IMR-90 (cell line): Measurements from ENCODE around the gene CDR2. TPM values are rescaled to one million over a fixed set of nuclear protein-coding genes. Genes with fewer than 3 reads are reported as not detected.

Experiments
- ATAC-seq: fragments of 200-7000 bp; cut with Tn5 transposase; 2 replicates; pipeline ENCODE4 v1.9.1; 2020; ENCODE audit warnings: low read depth, mild to moderate bottlenecking, moderate library complexity
- BruUV-seq: library from RNA; stranded (reverse); fragments of 400-500 nt; replicated peaks from 2 replicates; lab custom pipeline; 2021; lab: Mats Ljungman, UMichigan
- CTCF ChIA-PET: fragments of 300-600 bp; formaldehyde crosslinking; extraction: SDS; loops from one replicate; lab custom pipeline; 2021; ENCODE audit warnings: antibody characterized with exemption; lab: Yijun Ruan, JAX
- POLR2A ChIA-PET: fragments of 300-600 bp; sonication (Branson Sonifier 250); formaldehyde crosslinking; loops from one replicate; lab custom pipeline; 2022; ENCODE audit warnings: antibody characterized with exemption; ENCODE audit not compliant: unreplicated experiment; lab: Charles Lee
- DNase-seq: peaks from one replicate; pipeline ENCODE4 v3.0.0; 2013
- H2AFZ ChIP-seq: replicated peaks from 2 replicates; pipeline ENCODE3; 2013; ENCODE audit warnings: low read length, mild to moderate bottlenecking; ENCODE audit not compliant: poor library complexity
- H2AK5ac ChIP-seq: 2 replicates; pipeline ENCODE4 v1.6.1; 2013; ENCODE audit warnings: low read depth, low read length, inconsistent platforms
- H2AK9ac ChIP-seq: replicated peaks from 2 replicates; pipeline ENCODE3; 2013; ENCODE audit warnings: mild to moderate bottlenecking, low read depth, low read length, moderate library complexity; ENCODE audit not compliant: poor library complexity
- H2BK120ac ChIP-seq: 2 replicates; pipeline ENCODE4 v1.6.1; 2013; ENCODE audit warnings: low read depth, low read length, inconsistent platforms
- H2BK15ac ChIP-seq: 3 replicates; pipeline ENCODE4 v1.6.1; 2013; ENCODE audit warnings: low read depth, low read length, inconsistent platforms
- H2BK20ac ChIP-seq: 2 replicates; pipeline ENCODE4 v1.6.1; 2013; ENCODE audit warnings: low read depth, mild to moderate bottlenecking, inconsistent platforms, low read length, moderate library complexity
- H2BK5ac ChIP-seq: 2 replicates; pipeline ENCODE4 v1.6.1; 2013; ENCODE audit warnings: mild to moderate bottlenecking, low read depth, low read length, inconsistent platforms; ENCODE audit not compliant: poor library complexity, severe bottlenecking
- H3K14ac ChIP-seq: replicated peaks from 2 replicates; pipeline ENCODE4 v1.6.1; 2013; ENCODE audit warnings: low read depth, low read length, inconsistent platforms
- H3K18ac ChIP-seq: 2 replicates; pipeline ENCODE4 v1.6.1; 2013; ENCODE audit warnings: low read depth, low read length, control low read depth
- H3K23ac ChIP-seq: 2 replicates; pipeline ENCODE4 v1.6.1; 2013; ENCODE audit warnings: low read depth, low read length, inconsistent platforms
- H3K27ac ChIP-seq: 2 replicates; pipeline ENCODE4 v1.5.1; 2013; ENCODE audit warnings: mild to moderate bottlenecking, control low read depth, low read length; ENCODE audit not compliant: insufficient read depth
- H3K27me3 ChIP-seq: 2 replicates; pipeline ENCODE4 v1.6.1; 2013; ENCODE audit warnings: low read length; ENCODE audit not compliant: control insufficient read depth, insufficient read depth
- H3K36me3 ChIP-seq: 2 replicates; pipeline ENCODE4 v1.6.1; 2013; ENCODE audit warnings: low read length, mixed read lengths; ENCODE audit not compliant: control insufficient read depth, insufficient read depth
- H3K4ac ChIP-seq: 2 replicates; pipeline ENCODE4 v1.6.1; 2013; ENCODE audit warnings: low read depth, low read length, inconsistent platforms
- H3K4me1 ChIP-seq: 2 replicates; pipeline ENCODE4 v1.6.1; 2013; ENCODE audit warnings: low read length, mixed read lengths; ENCODE audit not compliant: control insufficient read depth, insufficient read depth
- H3K4me2 ChIP-seq: 2 replicates; pipeline ENCODE4 v1.6.1; 2013; ENCODE audit warnings: low read depth, mild to moderate bottlenecking, control low read depth, low read length, moderate library complexity
- H3K4me3 ChIP-seq: 2 replicates; pipeline ENCODE4 v1.5.1; 2013; ENCODE audit warnings: low read depth, mild to moderate bottlenecking, control low read depth, low read length, moderate library complexity; ENCODE audit not compliant: insufficient read depth
- H3K56ac ChIP-seq: 2 replicates; pipeline ENCODE4 v1.6.1; 2013; ENCODE audit warnings: low read length, inconsistent platforms; ENCODE audit not compliant: insufficient read depth; ENCODE audit errors: extremely low read depth
- H3K79me1 ChIP-seq, 2 experiments: 2 replicates each; pipeline ENCODE4 v1.6.1; 2013; ENCODE audit warnings: low read length in 2 of 2, inconsistent platforms in 1 of 2, low read depth in 1 of 2
- H3K9ac ChIP-seq: 2 replicates; pipeline ENCODE4 v1.6.1; 2013; ENCODE audit warnings: low read depth, low read length, control low read depth
- H3K9me1 ChIP-seq: 2 replicates; pipeline ENCODE4 v1.6.1; 2013; ENCODE audit warnings: low read length, inconsistent platforms; ENCODE audit not compliant: insufficient read depth
- H3K9me3 ChIP-seq: 2 replicates; pipeline ENCODE4 v1.6.1; 2013; ENCODE audit warnings: low read length; ENCODE audit not compliant: control insufficient read depth, insufficient read depth
- H4K20me1 ChIP-seq: 2 replicates; pipeline ENCODE4 v1.6.1; 2013; ENCODE audit warnings: low read length, inconsistent platforms; ENCODE audit not compliant: insufficient read depth
- H4K5ac ChIP-seq: 2 replicates; pipeline ENCODE4 v1.6.1; 2013; ENCODE audit warnings: mild to moderate bottlenecking, low read depth, low read length, control low read depth
- H4K8ac ChIP-seq, 2 experiments: 2 replicates each; pipeline ENCODE4 v1.6.1; 2013; ENCODE audit warnings: low read depth in 2 of 2, low read length in 2 of 2, control low read depth in 1 of 2, inconsistent platforms in 1 of 2
- H4K91ac ChIP-seq: 2 replicates; pipeline ENCODE4 v1.6.1; 2013; ENCODE audit warnings: low read depth, low read length, inconsistent platforms; ENCODE audit not compliant: insufficient read depth
- BHLHE40 ChIP-seq: fragments of 150-350 bp; IDR thresholded peaks from 2 replicates; pipeline ENCODE4 v1.6.1; 2016; ENCODE audit warnings: mild to moderate bottlenecking, low read depth, low read length
- CEBPB ChIP-seq: IDR thresholded peaks from 2 replicates; pipeline ENCODE4 v1.6.1; 2012; ENCODE audit warnings: low read depth, low read length, improper control_type of control experiment
- FOS ChIP-seq: fragments of 150-350 bp; IDR thresholded peaks from 2 replicates; pipeline ENCODE4 v1.6.1; 2016; ENCODE audit warnings: low read depth, low read length
- MAFK ChIP-seq: IDR thresholded peaks from 2 replicates; pipeline ENCODE4 v1.6.1; 2012; ENCODE audit warnings: low read depth, low read length, improper control_type of control experiment
- MAZ ChIP-seq: IDR thresholded peaks from 2 replicates; pipeline ENCODE4 v1.6.1; 2012; ENCODE audit warnings: low read depth, mild to moderate bottlenecking, low read length, improper control_type of control experiment, moderate library complexity, borderline replicate concordance
- MXI1 ChIP-seq: IDR thresholded peaks from 2 replicates; pipeline ENCODE4 v1.6.1; 2012; ENCODE audit warnings: low read depth, mild to moderate bottlenecking, low read length, moderate library complexity, borderline replicate concordance
- NFE2L2 ChIP-seq: fragments of 150-350 bp; IDR thresholded peaks from 2 replicates; pipeline ENCODE4 v1.6.1; 2016; ENCODE audit warnings: low read depth, mild to moderate bottlenecking, low read length
- POLR2A ChIP-seq: IDR thresholded peaks from 2 replicates; pipeline ENCODE4 v1.6.1; 2012; ENCODE audit warnings: mild to moderate bottlenecking, low read depth, low read length
- RAD21 ChIP-seq: IDR thresholded peaks from 2 replicates; pipeline ENCODE4 v1.6.1; 2012; ENCODE audit warnings: low read length, improper control_type of control experiment
- RFX5 ChIP-seq: IDR thresholded peaks from 2 replicates; pipeline ENCODE4 v1.8.0; 2012; ENCODE audit warnings: low read depth, mild to moderate bottlenecking, low read length, moderate library complexity
- SMC3 ChIP-seq: fragments of 150-350 bp; IDR thresholded peaks from 2 replicates; pipeline ENCODE4 v1.6.1; 2016; ENCODE audit warnings: low read depth, mild to moderate bottlenecking, antibody characterized with exemption, low read length, moderate library complexity
- dilution Hi-C: fragments of 300-500 bp; cut with HindIII; formaldehyde crosslinking; loops from one replicate; pipeline ENCODE4 v1.14.3; 2018; ENCODE audit warnings: low sequenced_read_pairs; ENCODE audit not compliant: unreplicated experiment
- in situ Hi-C: fragments of 300-500 bp; cut with MboI; formaldehyde crosslinking; loops from 3 replicates; pipeline ENCODE4 v1.14.3; 2019; ENCODE audit warnings: low sequenced_read_pairs, inconsistent platforms, mixed read lengths
- intact Hi-C: fragments of 100-400 bp; cut with micrococcal nuclease; formaldehyde crosslinking; loops from 2 replicates; pipeline ENCODE4 v1.10.0; 2022
- polyA plus RNA-seq, 3 experiments: library from polyadenylated mRNA; depleted of rRNA; stranded (reverse); fragments of >200 nt; gene quantifications; 2 replicates each; pipeline ENCODE4 v1.2.3, GENCODE V29; 2012; ENCODE audit warnings: low replicate concordance in 1 of 3
- total RNA-seq: library from RNA; depleted of rRNA; stranded (reverse); fragments of >200 nt; gene quantifications from 2 replicates; pipeline ENCODE4 v1.2.3, GENCODE V29; 2012
- TF ChIP-seq, protein P1 (sequence below): fragments of 150-350 bp; IDR thresholded peaks from 2 replicates; pipeline ENCODE4 v1.6.1; 2017; ENCODE audit warnings: mild to moderate bottlenecking, antibody characterized with exemption, low read length, low read depth
- TF ChIP-seq, protein P2 (sequence below): fragments of 150-350 bp; IDR thresholded peaks from 2 replicates; pipeline ENCODE4 v1.6.1; 2016; ENCODE audit warnings: low read depth, mild to moderate bottlenecking, low read length, moderate library complexity, borderline replicate concordance
- TF ChIP-seq, protein P3 (sequence below): conservative IDR thresholded peaks from 2 replicates; pipeline ENCODE4 v1.5.1; 2012; ENCODE audit warnings: mild to moderate bottlenecking, low read depth, low read length, improper control_type of control experiment

CDR2 gene
- total and polyA plus RNA-seq, 2 of the 4 experiments (the other 2 are of a cell fraction): 37.7 to 48.4 TPM

DNA sequence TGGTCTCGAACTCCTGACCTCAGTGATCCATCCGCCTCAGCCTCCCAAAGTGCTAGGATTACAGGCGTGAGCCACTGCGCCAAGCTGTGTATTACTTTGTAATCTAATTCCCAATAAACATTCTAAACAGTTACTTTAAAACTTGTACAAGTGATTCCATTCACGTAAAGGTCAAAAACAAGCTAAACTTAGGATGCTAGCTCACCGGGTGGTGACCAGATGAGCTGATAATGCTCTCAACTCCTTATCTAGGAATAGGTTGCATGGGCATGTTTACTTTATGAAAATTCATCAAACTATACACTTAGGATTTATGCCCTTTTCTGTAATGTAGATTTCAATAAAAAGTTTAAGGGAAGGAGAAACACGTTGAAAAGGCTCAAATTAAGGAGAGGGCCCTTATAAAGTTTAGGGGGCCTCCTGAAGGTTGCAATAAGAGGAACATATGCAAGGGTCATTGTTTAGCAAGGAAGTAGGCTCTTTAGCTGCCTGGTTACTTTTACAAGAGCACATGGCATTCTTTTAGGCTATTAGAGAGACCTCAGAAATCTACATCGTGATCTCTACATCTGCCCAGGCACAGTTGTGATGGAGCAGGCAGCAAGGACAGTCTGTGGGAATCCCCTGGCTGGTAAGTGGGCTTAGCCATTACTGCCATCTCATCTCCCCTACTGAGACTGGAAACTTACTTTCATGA, 13.3 kb downstream of the CDR2 start (continued):
- TF ChIP-seq MAFK: no peak

DNA sequence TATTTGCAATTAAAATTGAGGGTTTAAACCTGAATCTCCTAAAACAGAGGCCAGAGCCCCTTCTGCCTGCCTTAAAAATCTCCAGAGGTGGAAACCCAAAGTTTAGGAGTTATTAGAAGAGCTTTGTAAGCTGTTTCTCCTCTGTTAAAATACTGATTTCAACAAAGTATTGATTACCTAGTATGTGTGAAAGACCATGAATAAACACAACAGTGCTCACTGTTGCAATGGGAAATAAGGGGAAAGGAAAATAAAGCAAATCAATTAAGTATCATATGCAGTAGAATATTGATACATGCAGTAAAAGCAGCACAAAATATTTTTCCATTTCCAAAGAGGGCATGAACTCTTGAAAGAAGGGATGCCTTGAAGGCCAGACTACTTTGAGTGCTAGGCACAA, 14.7 kb downstream of the CDR2 start:
- DNase-seq (no peak), ATAC-seq (no peak)
- POLR2A ChIA-PET: no interaction called here
- intact Hi-C loops: no loop called here
- peaks cover 73% of the 10 kb centered on the region for H4K20me1 ChIP-seq
- no peak overlapping the region for H3K56ac ChIP-seq
- H4K5ac ChIP-seq: no peak overlapping the region
- no peak overlapping the region for H2BK5ac ChIP-seq
- no peak overlapping the region for H3K23ac ChIP-seq
- H3K9ac ChIP-seq: no peak overlapping the region
- H3K4me2 ChIP-seq: no peak overlapping the region
- in situ Hi-C loops: no loop called here
- no peak overlapping the region for H2BK120ac ChIP-seq
- H3K27ac ChIP-seq: no peak overlapping the region
- H2BK20ac ChIP-seq: no peak overlapping the region
- no peak overlapping the region for H2BK15ac ChIP-seq
- peaks cover 11% of the 10 kb centered on the region; the same call in 1 of the 2 replicates for H3K9me1 ChIP-seq
- CTCF ChIA-PET: no interaction called here
- no TSS peak for BruUV-seq
- H2AK9ac ChIP-seq: no peak overlapping the region
- H2AFZ ChIP-seq: no peak overlapping the region
- H3K18ac ChIP-seq: no peak overlapping the region
- no peak overlapping the region for H4K8ac ChIP-seq
- H2AK5ac ChIP-seq: no peak overlapping the region
- peaks cover 26 to 72% of the 10 kb centered on the region in 2 experiments for H3K79me1 ChIP-seq
- H3K4ac ChIP-seq: no peak overlapping the region
- dilution Hi-C loops: no loop called here
- no peaks in the 10 kb centered on the region for H3K9me3 ChIP-seq
- H4K91ac ChIP-seq: no peak overlapping the region
- H3K4me1 ChIP-seq: peaks cover 5% of the 10 kb centered on the region
- H3K36me3 ChIP-seq: peaks cover 40% of the 10 kb centered on the region
- no peak overlapping the region for H3K14ac ChIP-seq
- no peaks in the 10 kb centered on the region for H3K27me3 ChIP-seq
- no peak overlapping the region for H3K4me3 ChIP-seq
- TF ChIP-seq SMC3 (no peak), FOS (no peak), RAD21 (no peak), POLR2A (no peak), RFX5 (no peak), MAFK (no peak), MAZ (no peak), BHLHE40 (no peak), MXI1 (no peak), CEBPB (no peak), NFE2L2 (no peak)
- TF ChIP-seq, protein P1, sequence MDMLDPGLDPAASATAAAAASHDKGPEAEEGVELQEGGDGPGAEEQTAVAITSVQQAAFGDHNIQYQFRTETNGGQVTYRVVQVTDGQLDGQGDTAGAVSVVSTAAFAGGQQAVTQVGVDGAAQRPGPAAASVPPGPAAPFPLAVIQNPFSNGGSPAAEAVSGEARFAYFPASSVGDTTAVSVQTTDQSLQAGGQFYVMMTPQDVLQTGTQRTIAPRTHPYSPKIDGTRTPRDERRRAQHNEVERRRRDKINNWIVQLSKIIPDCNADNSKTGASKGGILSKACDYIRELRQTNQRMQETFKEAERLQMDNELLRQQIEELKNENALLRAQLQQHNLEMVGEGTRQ: no peak
- TF ChIP-seq, protein P2, sequence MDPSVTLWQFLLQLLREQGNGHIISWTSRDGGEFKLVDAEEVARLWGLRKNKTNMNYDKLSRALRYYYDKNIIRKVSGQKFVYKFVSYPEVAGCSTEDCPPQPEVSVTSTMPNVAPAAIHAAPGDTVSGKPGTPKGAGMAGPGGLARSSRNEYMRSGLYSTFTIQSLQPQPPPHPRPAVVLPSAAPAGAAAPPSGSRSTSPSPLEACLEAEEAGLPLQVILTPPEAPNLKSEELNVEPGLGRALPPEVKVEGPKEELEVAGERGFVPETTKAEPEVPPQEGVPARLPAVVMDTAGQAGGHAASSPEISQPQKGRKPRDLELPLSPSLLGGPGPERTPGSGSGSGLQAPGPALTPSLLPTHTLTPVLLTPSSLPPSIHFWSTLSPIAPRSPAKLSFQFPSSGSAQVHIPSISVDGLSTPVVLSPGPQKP: no peak
- TF ChIP-seq, protein P3, sequence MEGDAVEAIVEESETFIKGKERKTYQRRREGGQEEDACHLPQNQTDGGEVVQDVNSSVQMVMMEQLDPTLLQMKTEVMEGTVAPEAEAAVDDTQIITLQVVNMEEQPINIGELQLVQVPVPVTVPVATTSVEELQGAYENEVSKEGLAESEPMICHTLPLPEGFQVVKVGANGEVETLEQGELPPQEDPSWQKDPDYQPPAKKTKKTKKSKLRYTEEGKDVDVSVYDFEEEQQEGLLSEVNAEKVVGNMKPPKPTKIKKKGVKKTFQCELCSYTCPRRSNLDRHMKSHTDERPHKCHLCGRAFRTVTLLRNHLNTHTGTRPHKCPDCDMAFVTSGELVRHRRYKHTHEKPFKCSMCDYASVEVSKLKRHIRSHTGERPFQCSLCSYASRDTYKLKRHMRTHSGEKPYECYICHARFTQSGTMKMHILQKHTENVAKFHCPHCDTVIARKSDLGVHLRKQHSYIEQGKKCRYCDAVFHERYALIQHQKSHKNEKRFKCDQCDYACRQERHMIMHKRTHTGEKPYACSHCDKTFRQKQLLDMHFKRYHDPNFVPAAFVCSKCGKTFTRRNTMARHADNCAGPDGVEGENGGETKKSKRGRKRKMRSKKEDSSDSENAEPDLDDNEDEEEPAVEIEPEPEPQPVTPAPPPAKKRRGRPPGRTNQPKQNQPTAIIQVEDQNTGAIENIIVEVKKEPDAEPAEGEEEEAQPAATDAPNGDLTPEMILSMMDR: no peak
